Measurements from ENCODE around the gene STX11. TPM values are rescaled to one million over a fixed set of nuclear protein-coding genes. Genes with fewer than 3 reads are reported as not detected.

Gene STX11
- total and polyA plus RNA-seq, 8 donors, result 2.2 to 11.7 (median 2.6) TPM; not detected in 1

- Histone ChIP-seq H3K27ac (no peak overlapping the region), H3K4me1 (no peaks in the 10 kb centered on the region), H3K4me3 (no peak overlapping the region), H3K9me3 (peaks cover 4 to 20% (median 13%) of the 10 kb centered on the region in 4 donors), H3K27me3 (no peaks in the 10 kb centered on the region), H3K36me3 (no peaks in the 10 kb centered on the region)
- intact Hi-C loops (cut with DNase I; ENCODE audit: low total_unique reads), result no loop called here
- TF ChIP-seq CTCF (IDR thresholded peaks at IDR 0.05) (no peak), POLR2AphosphoS5 (IDR thresholded peaks at IDR 0.05) (no peak), EP300 (IDR thresholded peaks at IDR 0.05) (no peak), POLR2A (IDR thresholded peaks at IDR 0.05) (no peak)
- WGBS, 5 donors, result 52 to 79% (median 59%) methylated on average over 3 of the region's 3 CpGs
- no peak for DNase-seq
Measured at GRCh38 chr6:144197919-144198318, 47.6 kb downstream of the STX11 start.

- Histone ChIP-seq H3K4me1 (no peaks in the 10 kb centered on the region), H3K27me3 (no peaks in the 10 kb centered on the region), H3K27ac (no peak overlapping the region), H3K4me3 (no peak overlapping the region), H3K9me3 (peaks cover 6 to 45% (median 34%) of the 10 kb centered on the region in 4 donors), H3K36me3 (no peaks in the 10 kb centered on the region)
- WGBS, 5 donors, result 64 to 79% (median 75%) methylated on average over 3 of the region's 3 CpGs
- intact Hi-C loops (cut with DNase I; ENCODE audit: low total_unique reads), result loop anchor here (10.0 kb wide), 1 partner anchor 88 kb away; no protein-coding TSS in a partner anchor
- no peak for TF ChIP-seq POLR2A (IDR thresholded peaks at IDR 0.05)
- TF ChIP-seq POLR2AphosphoS5 (IDR thresholded peaks at IDR 0.05), result no peak
- no peak for TF ChIP-seq CTCF (IDR thresholded peaks at IDR 0.05)
- TF ChIP-seq EP300 (IDR thresholded peaks at IDR 0.05), result no peak
- no peak for DNase-seq
Measured at GRCh38 chr6:144202879-144203468, 52.7 kb downstream of the STX11 start.

GRCh38 chr6:144211160-144211559 lies 60.8 kb downstream of the STX11 start:
- intact Hi-C loops (cut with DNase I; ENCODE audit: low total_unique reads), result no loop called here
- 76 to 87% (median 82%) methylated on average over 7 of the region's 7 CpGs for WGBS, 5 donors
- Histone ChIP-seq H3K4me1 (peaks cover 7 to 13% (median 10%) of the 10 kb centered on the region in 4 donors), H3K4me3 (no peak overlapping the region), H3K9me3 (no peaks in the 10 kb centered on the region), H3K27me3 (no peaks in the 10 kb centered on the region), H3K36me3 (no peaks in the 10 kb centered on the region), H3K27ac (no peak overlapping the region)
- TF ChIP-seq EP300 (IDR thresholded peaks at IDR 0.05) (no peak), POLR2AphosphoS5 (IDR thresholded peaks at IDR 0.05) (no peak), CTCF (IDR thresholded peaks at IDR 0.05) (no peak), POLR2A (IDR thresholded peaks at IDR 0.05) (no peak)
- DNase-seq, result no peak

GRCh38 chr6:144213315-144213714 lies 63.0 kb downstream of the STX11 start:
- no peak for DNase-seq
- WGBS, 5 donors, result 89 to 94% (median 93%) methylated on average over 5 of the region's 5 CpGs
- Histone ChIP-seq H3K4me3 (no peak overlapping the region), H3K27ac (no peak overlapping the region), H3K9me3 (no peaks in the 10 kb centered on the region), H3K4me1 (peaks cover 7 to 24% (median 22%) of the 10 kb centered on the region in 4 donors), H3K36me3 (no peaks in the 10 kb centered on the region), H3K27me3 (no peaks in the 10 kb centered on the region)
- intact Hi-C loops (cut with DNase I; ENCODE audit: low total_unique reads), result no loop called here
- TF ChIP-seq CTCF (IDR thresholded peaks at IDR 0.05) (no peak), EP300 (IDR thresholded peaks at IDR 0.05) (no peak), POLR2AphosphoS5 (IDR thresholded peaks at IDR 0.05) (no peak), POLR2A (IDR thresholded peaks at IDR 0.05) (no peak)

Data from stomach (tissue), 9 donors.